Measurements from ENCODE around the gene EPHB4.
"Not testable (repeated sequence)": the region's sequence is repeated elsewhere in the genome, so short reads cannot be mapped to it uniquely, and the experiment has no call there.

EPHB4 gene

GRCh38 chr7:100827330-100828226 is at the start of gene EPHB4:
EPHB4 (minus strand) TSS chr7:100827523; CDS start chr7:100827030, 493 bp downstream.
- DNase-seq: no peak

- peak in 4 of 6 experiments; percentile 25 to 54 (median 41) for DNase-seq
Observed at GRCh38 chr7:100875356-100875751, 48.0 kb upstream of the EPHB4 start.

- peak; percentile 92 to 98 (median 96) for DNase-seq
Observed at GRCh38 chr7:100874577-100875355, 47.4 kb upstream of the EPHB4 start, which contains the start of gene SRRT. SRRT (plus strand) TSS chr7:100875103; CDS start chr7:100875591, 488 bp downstream.

GRCh38 chr7:100874300-100874576 is 46.9 kb upstream of the EPHB4 start:
- no peak for DNase-seq

GRCh38 chr7:100873599-100874299 is 46.4 kb upstream of the EPHB4 start:
- DNase-seq: no peak

- no peak for DNase-seq
Observed at GRCh38 chr7:100867776-100868485, 40.6 kb upstream of the EPHB4 start.

- DNase-seq: peak in 5 of 6 experiments; percentile 23 to 59 (median 35)
Observed at GRCh38 chr7:100867040-100867775, 39.9 kb upstream of the EPHB4 start, which contains the start of gene TRIP6. TRIP6 (plus strand) TSS chr7:100867387; CDS start chr7:100867498, 111 bp downstream.

- DNase-seq: no peak
Observed at GRCh38 chr7:100866729-100867039, 39.4 kb upstream of the EPHB4 start.

GRCh38 chr7:100865938-100866728 is 38.8 kb upstream of the EPHB4 start:
- peak in 4 of 6 experiments; percentile 30 to 65 (median 50) for DNase-seq

GRCh38 chr7:100865372-100865911 is 38.1 kb upstream of the EPHB4 start:
- no peak for DNase-seq

GRCh38 chr7:100864263-100864845 is 37.0 kb upstream of the EPHB4 start:
- no peak for DNase-seq

- no peak for DNase-seq
Observed at GRCh38 chr7:100863406-100863950, 36.2 kb upstream of the EPHB4 start.

GRCh38 chr7:100861616-100861985 is 34.3 kb upstream of the EPHB4 start:
- DNase-seq: no peak

- no peak for DNase-seq
Observed at GRCh38 chr7:100860702-100861615, 33.6 kb upstream of the EPHB4 start.

- DNase-seq: no peak
Observed at GRCh38 chr7:100859856-100860255, 32.5 kb upstream of the EPHB4 start.

- DNase-seq: no peak
Observed at GRCh38 chr7:100856871-100857282, 29.6 kb upstream of the EPHB4 start.

GRCh38 chr7:100855515-100855914 is 28.2 kb upstream of the EPHB4 start:
- DNase-seq: no peak

- DNase-seq: not testable (repeated sequence)
Observed at GRCh38 chr7:100854899-100855298, 27.6 kb upstream of the EPHB4 start.

Data from stimulated activated naive CD4-positive, alpha-beta T cell (primary cell).